A673 (cell line): ENCODE data around the gene FOXJ3.

Source experiments
- CTCF ChIP-seq: fragments of 300-800, 200-600 bp; sonication (generic); conservative IDR thresholded peaks from 2 replicates; pipeline ENCODE4 v1.5.1; 2017; ENCODE audit warnings: low read depth, mild to moderate bottlenecking, antibody characterized with exemption, low read length, moderate library complexity, mixed read lengths
- EZH2 ChIP-seq: fragments of 200-600 bp; sonication (generic); IDR thresholded peaks from 2 replicates; pipeline ENCODE4 v1.6.1; 2017; ENCODE audit warnings: borderline replicate concordance, low read depth, mild to moderate bottlenecking, mixed read lengths, antibody characterized with exemption, low read length; ENCODE audit not compliant: poor library complexity, severe bottlenecking

- TF ChIP-seq CTCF (no peak), EZH2 (no peak)
Observed at GRCh38 chr1:42369471-42369870, 34.4 kb upstream of the FOXJ3 start.
